ENCODE measurements around the gene ST3GAL3.

The ST3GAL3 gene

GRCh38 chr1:43839056-43839455, 131.7 kb downstream of the ST3GAL3 start:
- CTCF ChIA-PET, result interaction anchor here (0.6 kb wide), 2 partner anchors 18 to 71 kb away, joined by 3 read pairs; no protein-coding TSS in a partner anchor
- POLR2A ChIA-PET, result no interaction called here
- Histone ChIP-seq H3K9me3 (ENCODE audit: control insufficient read depth, insufficient read depth, low read depth, low read length) (no peaks in the 10 kb centered on the region), H3K4me1 (ENCODE audit: control insufficient read depth, insufficient read depth, low read length) (peaks cover 27% of the 10 kb centered on the region), H3K27ac (ENCODE audit: extremely low read depth, low read depth, low read length) (no peak overlapping the region), H3K36me3 (ENCODE audit: control insufficient read depth in 2 of 2, insufficient read depth in 1 of 2, low read length in 2 of 2) (peaks cover 0 to 14% of the 10 kb centered on the region in 2 experiments; a peak in 1 of 3 replicates), H3K4me3 (ENCODE audit: low read depth, low read length) (no peak overlapping the region)
- no peak for TF ChIP-seq ZNF23 (tag by site-specific recombination; IDR thresholded peaks at IDR 0.05; ENCODE audit: borderline replicate concordance)
- TF ChIP-seq ZNF266 (tag by site-specific recombination; IDR thresholded peaks at IDR 0.05; ENCODE audit: low read depth), result no peak
- no peak for TF ChIP-seq ZNF292 (tag by site-specific recombination; IDR thresholded peaks at IDR 0.05; ENCODE audit: borderline replicate concordance, low read depth)
- no peak for TF ChIP-seq ZNF488 (tag by site-specific recombination; IDR thresholded peaks at IDR 0.05)
- no peak for TF ChIP-seq ZNF837 (tag by site-specific recombination; IDR thresholded peaks at IDR 0.05)
- TF ChIP-seq ZNF280D (tag by site-specific recombination; IDR thresholded peaks at IDR 0.05), result no peak
- no peak for TF ChIP-seq ZNF350 (tag by site-specific recombination; IDR thresholded peaks at IDR 0.05)
- no peak for TF ChIP-seq ZFHX2 (tag by site-specific recombination; conservative IDR thresholded peaks at IDR 0.05)
- TF ChIP-seq ZNF202 (tag by site-specific recombination; IDR thresholded peaks at IDR 0.05; ENCODE audit: borderline replicate concordance), result no peak
- no peak for TF ChIP-seq ZNF704 (tag by site-specific recombination; IDR thresholded peaks at IDR 0.05)
- TF ChIP-seq ZNF664 (tag by site-specific recombination; IDR thresholded peaks at IDR 0.05), result no peak

GRCh38 chr1:43841321-43842174, 134.2 kb downstream of the ST3GAL3 start:
- POLR2A ChIA-PET, result no interaction called here
- H3K36me3 ChIP-seq (ENCODE audit: control insufficient read depth in 2 of 2, insufficient read depth in 1 of 2, low read length in 2 of 2), result peaks cover 0 to 14% of the 10 kb centered on the region in 2 experiments; a peak in 1 of 3 replicates
- no peak overlapping the region for H3K4me3 ChIP-seq (ENCODE audit: low read depth, low read length)
- H3K27ac ChIP-seq (ENCODE audit: extremely low read depth, low read depth, low read length), result no peak overlapping the region
- CTCF ChIA-PET, result interaction anchor here (0.7 to 1.8 kb wide), 2 partner anchors 17 to 93 kb away, joined by 3 to 6 read pairs; no protein-coding TSS in a partner anchor
- peaks cover 12% of the 10 kb centered on the region for H3K4me1 ChIP-seq (ENCODE audit: control insufficient read depth, insufficient read depth, low read length)
- TF ChIP-seq ZNF398 (tag by site-specific recombination; IDR thresholded peaks at IDR 0.05) (no peak), ZNF354C (tag by site-specific recombination; IDR thresholded peaks at IDR 0.05; ENCODE audit: borderline replicate concordance, low read depth) (no peak), SETDB1 (IDR thresholded peaks at IDR 0.05; ENCODE audit: insufficient read length, low read length) (no peak), ZNF776 (tag by site-specific recombination; IDR thresholded peaks at IDR 0.05; ENCODE audit: borderline replicate concordance) (no peak), KLF16 (tag by site-specific recombination; IDR thresholded peaks at IDR 0.05) (no peak), TSHZ1 (tag by site-specific recombination; IDR thresholded peaks at IDR 0.05; ENCODE audit: borderline replicate concordance) (no peak), WT1 (tag by site-specific recombination; IDR thresholded peaks at IDR 0.05) (no peak), ZNF600 (tag by site-specific recombination; IDR thresholded peaks at IDR 0.05) (no peak), REPIN1 (tag by site-specific recombination; IDR thresholded peaks at IDR 0.05; ENCODE audit: low read depth) (no peak)
- no peaks in the 10 kb centered on the region for H3K9me3 ChIP-seq (ENCODE audit: control insufficient read depth, insufficient read depth, low read depth, low read length)
